Stimulated activated CD4-positive, alpha-beta T cell treated with anti-CD3 and anti-CD28 coated beads, Interleukin-4, amount 100 ng/mL, for 48 hours (primary cell): Measurements from ENCODE around the gene PCNP.
A peak's percentile ranks its signal among the peaks of the same experiment; 100 is the strongest.
"Not testable (repeated sequence)": the region's sequence is repeated elsewhere in the genome, so short reads cannot be mapped to it uniquely, and the experiment has no call there.

Experiments used
- DNase-seq, 2 donors: peaks; one replicate each; pipeline ENCODE4 v3.0.0-alpha.2; 2020; ENCODE audit warnings: low read depth in 2 of 2

The PCNP gene, protein sequence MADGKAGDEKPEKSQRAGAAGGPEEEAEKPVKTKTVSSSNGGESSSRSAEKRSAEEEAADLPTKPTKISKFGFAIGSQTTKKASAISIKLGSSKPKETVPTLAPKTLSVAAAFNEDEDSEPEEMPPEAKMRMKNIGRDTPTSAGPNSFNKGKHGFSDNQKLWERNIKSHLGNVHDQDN

GRCh38 chr3:101573449-101574387 is at the start of gene PCNP:
Gene PCNP (plus strand): TSS chr3:101574180. CDS start chr3:101574216, 36 bp downstream.
- peak; percentile 99 for DNase-seq

GRCh38 chr3:101527441-101527840 is 46.5 kb upstream of the PCNP start:
- no peak for DNase-seq

DNA sequence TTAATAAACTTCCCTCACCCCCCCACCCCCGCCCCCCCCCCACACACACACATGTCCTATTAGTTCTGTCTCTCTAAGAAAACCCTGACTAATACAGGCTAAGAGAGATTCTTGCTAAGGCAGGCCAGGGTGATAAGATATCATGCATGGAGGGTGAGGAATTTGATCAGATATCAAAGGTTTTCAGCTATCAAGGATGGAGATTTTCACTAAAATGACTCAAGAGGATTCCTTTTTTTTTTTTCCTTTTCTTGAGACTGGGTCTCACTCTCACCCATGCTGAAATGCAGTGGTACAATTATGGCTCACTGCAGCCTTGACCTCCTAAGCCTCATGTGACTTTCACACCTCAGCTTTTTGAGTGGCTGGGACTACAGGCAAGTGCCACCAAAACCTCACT is 46.1 kb upstream of the PCNP start:
- DNase-seq, result no peak

- DNase-seq, result no peak
Measured at GRCh38 chr3:101529816-101530685, 43.9 kb upstream of the PCNP start.

DNA sequence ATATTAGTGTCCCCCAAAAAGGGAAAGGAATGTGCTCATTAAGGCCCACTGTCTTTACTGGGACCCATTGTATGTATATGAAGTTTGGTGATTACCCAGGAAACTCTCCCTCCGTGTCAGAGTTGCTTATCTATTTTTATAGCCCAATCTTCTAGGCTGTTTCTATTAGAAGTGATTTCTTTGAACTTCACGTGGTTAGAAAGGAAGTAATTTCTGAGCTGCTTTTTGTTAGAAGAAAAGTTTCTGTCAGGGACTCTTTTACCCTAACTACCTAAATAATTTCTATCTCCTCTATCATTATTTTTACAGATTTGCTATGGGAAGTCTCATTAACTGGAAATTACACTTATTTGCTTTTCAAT is 43.3 kb upstream of the PCNP start:
- no peak for DNase-seq

DNA sequence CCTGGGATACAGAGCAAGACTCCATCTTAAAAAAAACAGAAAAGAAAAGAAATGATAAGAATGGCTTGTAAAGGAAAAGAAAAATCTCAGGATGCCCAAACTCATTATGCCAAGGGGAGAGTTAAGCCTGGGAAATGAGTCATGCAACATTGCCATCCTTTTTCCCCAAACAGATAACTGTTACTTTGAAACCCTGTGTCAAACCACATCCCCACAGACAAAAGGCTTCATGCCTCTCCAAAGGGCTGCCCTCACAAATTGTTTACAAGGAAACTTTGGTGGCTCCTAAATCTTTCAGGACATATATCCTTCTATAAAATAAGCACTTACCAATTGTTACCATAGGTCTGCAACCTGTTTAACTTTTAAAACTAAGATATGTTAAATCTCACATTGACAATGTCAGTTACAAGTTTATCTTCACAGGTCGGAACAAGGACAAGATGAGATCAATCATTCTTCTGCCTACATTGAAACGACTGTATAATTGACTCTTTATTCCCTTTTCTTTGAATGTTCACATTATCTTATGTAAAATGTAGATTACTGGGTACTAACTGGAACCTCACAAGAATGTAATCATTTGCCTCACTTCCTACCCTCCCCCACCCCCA is 42.4 kb upstream of the PCNP start:
- no peak for DNase-seq

GRCh38 chr3:101532783-101533602 is 41.0 kb upstream of the PCNP start:
- no peak for DNase-seq

DNA sequence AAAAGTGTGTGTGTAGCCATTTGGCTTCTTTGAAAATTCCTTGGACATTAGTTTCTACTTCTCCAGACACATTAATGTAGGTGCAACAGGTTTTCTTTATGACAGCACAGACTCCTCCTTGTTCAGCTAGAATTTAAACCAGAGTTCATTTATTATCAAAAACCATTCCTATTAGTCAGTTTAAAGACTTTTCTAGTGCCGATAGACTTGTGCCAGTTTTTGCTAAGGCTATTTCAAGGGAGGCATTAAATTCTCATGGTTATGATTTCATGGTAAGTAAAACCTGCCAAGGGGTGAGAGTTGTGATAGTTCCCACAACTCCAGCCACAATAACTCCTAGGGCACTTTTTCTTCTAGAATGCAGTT is 40.4 kb upstream of the PCNP start:
- DNase-seq, result no peak

GRCh38 chr3:101535221-101535620 is 38.8 kb upstream of the PCNP start:
- DNase-seq, result no peak

GRCh38 chr3:101536266-101536665 is 37.7 kb upstream of the PCNP start:
- DNase-seq, result no peak

- DNase-seq, result not testable (repeated sequence)
Measured at GRCh38 chr3:101536955-101537354, 37.0 kb upstream of the PCNP start.

DNA sequence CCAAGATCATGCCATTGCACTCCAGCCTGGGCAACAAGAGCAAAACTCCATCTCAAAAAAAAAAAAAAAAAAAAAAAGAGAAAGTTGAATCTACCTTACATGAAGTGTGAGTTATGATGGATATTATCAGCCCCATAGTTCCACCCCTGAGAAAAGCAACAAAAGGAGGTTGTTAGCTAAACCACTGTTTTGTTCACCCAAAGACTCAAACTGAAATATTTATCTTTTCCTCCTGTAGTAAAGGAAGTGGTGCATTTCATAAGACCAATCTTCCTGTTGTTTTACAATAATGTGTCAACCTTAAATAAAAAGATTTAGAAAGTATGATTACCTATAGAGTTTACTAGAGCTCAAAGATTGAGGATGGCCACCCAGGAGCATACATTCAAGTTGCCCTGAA is 31.0 kb upstream of the PCNP start:
- DNase-seq, result no peak

GRCh38 chr3:101544161-101544850 is 29.7 kb upstream of the PCNP start:
- DNase-seq, result no peak

DNA sequence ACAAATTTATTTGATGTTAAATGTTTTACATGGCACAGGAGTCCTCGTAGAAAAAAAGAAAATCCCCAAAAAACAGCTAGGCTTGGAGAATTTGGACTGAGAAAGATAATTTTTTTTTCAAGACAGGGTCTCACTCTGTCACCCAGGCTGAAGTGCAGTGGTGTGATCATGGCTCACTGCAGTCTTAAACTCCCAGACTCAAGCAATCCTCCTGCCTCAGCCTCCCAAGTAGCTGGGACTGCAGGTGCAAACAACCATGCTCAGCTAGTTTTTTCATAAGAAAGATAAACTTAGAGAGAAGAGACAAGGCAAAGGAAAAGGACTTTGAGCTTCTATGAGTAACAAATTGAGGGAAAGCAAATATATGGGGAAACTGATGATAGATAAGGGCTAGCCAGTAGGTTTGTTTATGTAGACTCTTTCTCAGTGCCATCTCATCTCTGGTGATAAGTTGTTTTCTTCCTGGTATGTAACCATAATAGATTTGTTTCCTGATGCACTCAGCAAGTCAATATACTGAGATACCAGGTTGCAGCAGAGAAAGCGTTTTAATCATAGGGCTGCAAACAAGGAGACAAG is 25.4 kb upstream of the PCNP start:
- DNase-seq, result no peak

DNA sequence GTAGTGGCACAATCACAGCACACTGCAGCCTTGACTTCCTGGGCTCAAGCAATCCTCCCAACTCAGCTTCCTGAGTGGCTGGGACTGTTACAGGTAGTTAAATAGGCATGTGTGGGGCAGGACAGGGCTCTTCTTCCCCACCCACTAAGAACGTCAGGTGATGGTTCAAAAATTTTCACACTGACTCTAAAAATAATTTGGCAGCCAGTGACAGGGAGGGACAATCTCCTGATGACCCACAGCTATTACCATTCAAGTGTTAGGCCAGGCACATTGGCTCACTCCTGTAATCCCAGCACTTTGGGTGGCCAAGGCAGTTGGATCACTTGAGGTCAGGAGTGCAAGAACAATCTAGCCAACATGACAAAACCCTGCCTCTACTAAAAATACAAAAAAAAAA is 24.5 kb upstream of the PCNP start:
- DNase-seq, result no peak

DNA sequence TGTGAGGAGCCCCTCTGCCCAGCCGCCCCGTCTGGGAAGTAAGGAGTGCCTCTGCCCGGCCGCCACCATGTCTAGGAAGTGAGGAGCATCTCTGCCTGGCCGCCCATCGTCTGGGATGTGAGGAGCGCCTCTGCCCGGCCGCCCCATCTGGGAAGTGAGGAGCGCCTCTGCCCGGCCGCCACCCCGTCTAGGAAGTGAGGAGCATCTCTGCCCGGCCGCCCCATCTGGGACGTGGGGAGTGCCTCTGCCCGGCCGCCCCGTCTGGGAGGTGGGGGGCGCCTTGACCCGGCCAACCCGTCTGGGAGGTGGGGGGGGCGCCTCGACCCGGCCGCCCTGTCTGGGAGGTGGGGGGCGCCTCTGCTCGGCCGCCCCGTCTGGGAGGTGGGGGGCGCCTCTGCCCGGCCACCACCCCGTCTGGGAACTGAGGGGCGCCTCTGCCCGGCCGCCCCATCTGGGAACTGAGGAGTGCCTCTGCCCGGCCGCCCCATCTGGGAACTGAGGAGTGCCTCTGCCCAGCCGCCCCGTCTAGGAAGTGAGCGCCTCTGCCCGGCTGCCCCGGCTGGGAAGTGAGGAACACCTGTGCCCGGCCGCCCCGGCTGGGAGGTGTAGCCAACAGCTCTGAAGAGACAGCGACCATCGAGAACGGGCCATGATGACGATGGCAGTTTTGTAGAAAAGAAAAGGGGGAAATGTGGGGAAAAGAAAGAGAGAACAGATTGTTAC is 22.5 kb upstream of the PCNP start:
- not testable (repeated sequence) for DNase-seq

DNA sequence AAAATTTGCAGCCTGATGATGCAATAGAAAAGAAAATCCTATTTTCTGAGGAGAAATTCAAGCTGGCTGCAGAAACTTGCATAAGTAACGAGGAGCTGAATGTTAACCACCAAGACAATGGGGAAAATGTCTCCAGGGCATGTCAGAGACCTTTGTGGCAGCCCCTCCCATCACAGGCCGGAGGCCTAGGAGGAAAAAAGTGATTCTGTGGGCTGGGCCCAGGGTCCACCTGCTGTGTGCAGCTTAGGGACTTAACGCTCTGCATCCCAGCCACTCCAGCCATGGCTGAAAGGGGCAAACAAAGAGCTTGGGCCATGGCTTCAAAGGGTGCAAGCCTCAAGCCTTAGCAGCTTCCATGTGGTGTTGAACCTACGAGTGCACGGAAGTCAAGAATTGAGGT is 20.6 kb upstream of the PCNP start:
- not testable (repeated sequence) for DNase-seq

DNA sequence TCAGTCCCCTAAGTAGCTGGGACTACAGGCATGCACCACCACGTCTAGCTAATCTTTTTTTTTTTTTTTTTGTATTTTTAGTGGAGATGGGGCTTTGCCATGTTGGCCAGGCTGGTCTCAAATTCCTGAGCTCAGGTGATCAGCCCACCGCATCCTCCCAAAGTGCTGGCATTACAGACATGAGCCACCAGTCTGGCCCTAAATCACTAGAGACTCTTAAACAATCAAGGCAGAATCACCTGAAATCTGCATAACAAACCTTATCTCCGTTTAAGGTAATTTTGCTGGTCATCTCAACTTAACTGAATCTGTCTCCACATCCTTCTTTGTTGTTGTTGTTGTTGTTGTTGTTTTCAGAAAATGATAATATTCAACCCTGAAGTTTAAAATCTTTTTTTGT is 17.9 kb upstream of the PCNP start:
- no peak for DNase-seq

DNA sequence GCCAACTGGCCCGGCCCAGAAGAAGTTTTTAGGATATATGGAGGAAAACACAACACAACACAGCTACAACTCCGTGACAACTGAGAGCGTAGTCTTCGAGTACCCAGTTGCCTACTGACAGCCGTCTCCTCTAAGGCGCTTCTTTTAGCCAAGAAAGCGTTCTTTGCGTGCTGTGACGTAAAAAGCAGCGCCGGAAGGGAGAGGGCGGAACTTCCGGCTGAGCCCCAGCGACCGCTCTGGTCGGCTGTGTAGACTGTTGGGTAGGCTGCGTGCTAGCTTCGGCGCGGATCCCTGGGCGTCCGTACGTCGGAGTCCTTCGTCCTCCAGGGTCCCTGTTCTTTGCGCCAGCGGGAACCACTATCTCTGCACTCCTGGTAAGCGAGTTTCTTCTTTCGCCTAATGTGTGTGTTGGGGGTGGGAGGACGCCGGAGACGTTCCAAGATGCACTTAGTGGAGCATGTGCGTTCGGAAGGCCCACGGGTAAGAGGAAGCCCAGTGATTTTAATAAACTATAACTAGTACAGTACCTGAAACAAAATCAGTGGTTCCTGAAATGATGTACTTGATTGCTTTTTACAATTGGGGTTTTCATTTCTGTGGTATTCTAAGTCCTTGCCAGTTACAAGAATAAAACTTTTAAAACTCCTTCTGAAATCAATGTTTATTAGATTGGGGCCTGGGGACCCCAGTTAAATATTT is 12.2 kb upstream of the PCNP start, which contains the start of gene TRMT10C:
Gene TRMT10C (plus strand): TSS at position 239 of the 699 bp plus-strand sequence. CDS start 2,914 bp downstream, outside the sequence.
- peak; percentile 83 to 90 for DNase-seq
